Body of pancreas (tissue), 4 donors: ENCODE measurements around the gene GRPEL2. TPM values are rescaled to one million over a fixed set of nuclear protein-coding genes. Genes with fewer than 3 reads are reported as not detected.

ENCODE experiments used
- ATAC-seq: fragments of 150-250 bp; one replicate; pipeline ENCODE4 v1.9.1; 2016
- DNase-seq, 4 donors: peaks; one replicate each; pipeline ENCODE4 v3.0.0-alpha.2; 2019
- H3K27ac ChIP-seq, 4 donors: fragments of 200-600 bp; sonication (generic); 1 replicate in 3 of 4; 2 replicates in 1 of 4; pipeline versions ENCODE4 v1.5.1 to v1.6.1; 2016 to 2019; ENCODE audit warnings: mild to moderate bottlenecking in 1 of 4, mixed read lengths in 1 of 4, moderate library complexity in 1 of 4
- H3K27me3 ChIP-seq, 2 donors: fragments of 200-600 bp; sonication (generic); one replicate each; pipeline ENCODE4 v1.6.0; 2016; ENCODE audit warnings: mild to moderate bottlenecking in 1 of 2
- H3K36me3 ChIP-seq, 2 donors: fragments of 200-600 bp; sonication (generic); replicated peaks in 1 of 2; 2 replicates each; pipeline ENCODE4 v1.5.1; 2016; ENCODE audit warnings: low read depth in 2 of 2; ENCODE audit not compliant: insufficient read depth in 1 of 2
- H3K4me1 ChIP-seq: fragments of 200-600 bp; sonication (generic); one replicate; pipeline ENCODE4 v1.6.0; 2016
- H3K4me3 ChIP-seq, 2 donors: fragments of 200-600 bp; sonication (generic); 1 replicate in 1 of 2; 2 replicates in 1 of 2; pipeline ENCODE4 v1.5.1; 2016 to 2019
- H3K9me3 ChIP-seq, 3 donors: fragments of 200-600 bp; sonication (generic); 1 replicate in 2 of 3; 2 replicates in 1 of 3; pipeline ENCODE4 v1.5.1; 2016
- POLR2A ChIP-seq, 3 donors: fragments of 450-650 bp; IDR thresholded peaks; one replicate each; pipeline ENCODE4 v1.6.1; 2016; ENCODE audit warnings: antibody characterized with exemption in 3 of 3, mild to moderate bottlenecking in 2 of 3
- WGBS, 2 donors: methylation state at CpG; one replicate each; pipeline ENCODE4 v1.1.5; 2017; 5-methylcytosine and 5-hydroxymethylcytosine counted together
- intact Hi-C: fragments of 100-400 bp; cut with DNase I; formaldehyde crosslinking; loops from one replicate; pipeline ENCODE4 v1.15.1; 2023
- total RNA-seq, 2 donors: library from RNA; depleted of rRNA; stranded (reverse); fragments of >200 nt; gene quantifications; one replicate each; pipeline ENCODE4 v1.1.0, GENCODE V29; 2016
- TF ChIP-seq, protein P1 (sequence below), 7 experiments: fragments of 450-650 bp in 4 of 7; fragments of 200-600 bp in 3 of 7; sonication (generic) in 3 of 7; IDR thresholded peaks; one replicate each; pipeline ENCODE4 v1.5.1; 2016 to 2019; ENCODE audit warnings: antibody characterized with exemption in 7 of 7

GRPEL2 gene
- total RNA-seq, 2 donors from 2014 or later, result 4.9 to 10.6 TPM

DNA sequence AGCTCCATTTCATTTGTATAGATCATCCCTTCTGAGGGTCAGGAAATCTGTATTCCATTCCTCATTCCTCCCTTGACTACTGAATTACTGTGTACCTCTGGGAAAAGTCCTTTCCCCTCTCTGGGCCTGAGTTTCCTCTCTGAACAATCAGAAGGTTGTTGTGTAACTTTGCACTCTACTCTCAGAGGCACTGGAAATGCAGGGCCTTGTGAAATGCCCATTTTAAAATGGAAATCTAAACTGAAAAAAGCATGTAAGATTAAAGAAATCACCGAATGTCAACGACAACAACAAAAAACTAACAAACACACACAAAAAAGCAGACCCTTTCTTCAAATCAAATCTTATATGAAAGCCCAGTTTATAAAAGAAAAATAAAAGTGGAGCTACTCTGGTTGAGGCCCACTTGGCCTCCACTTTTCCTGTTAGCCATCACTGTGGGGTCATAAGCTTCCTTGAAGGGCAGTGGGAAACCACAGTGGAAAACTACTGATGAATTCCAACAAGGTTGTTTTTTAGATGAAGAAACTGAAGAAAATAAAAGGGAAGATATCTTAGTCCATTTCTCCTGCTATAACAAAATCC is 21.6 kb upstream of the GRPEL2 start:
- ATAC-seq, result no peak
- H3K27me3 ChIP-seq, result no peaks in the 10 kb centered on the region
- 73 to 80% methylated on average over 2 of the region's 2 CpGs for WGBS, 2 donors
- H3K27ac ChIP-seq, result no peak overlapping the region
- no peak for DNase-seq
- TF ChIP-seq, protein P1, sequence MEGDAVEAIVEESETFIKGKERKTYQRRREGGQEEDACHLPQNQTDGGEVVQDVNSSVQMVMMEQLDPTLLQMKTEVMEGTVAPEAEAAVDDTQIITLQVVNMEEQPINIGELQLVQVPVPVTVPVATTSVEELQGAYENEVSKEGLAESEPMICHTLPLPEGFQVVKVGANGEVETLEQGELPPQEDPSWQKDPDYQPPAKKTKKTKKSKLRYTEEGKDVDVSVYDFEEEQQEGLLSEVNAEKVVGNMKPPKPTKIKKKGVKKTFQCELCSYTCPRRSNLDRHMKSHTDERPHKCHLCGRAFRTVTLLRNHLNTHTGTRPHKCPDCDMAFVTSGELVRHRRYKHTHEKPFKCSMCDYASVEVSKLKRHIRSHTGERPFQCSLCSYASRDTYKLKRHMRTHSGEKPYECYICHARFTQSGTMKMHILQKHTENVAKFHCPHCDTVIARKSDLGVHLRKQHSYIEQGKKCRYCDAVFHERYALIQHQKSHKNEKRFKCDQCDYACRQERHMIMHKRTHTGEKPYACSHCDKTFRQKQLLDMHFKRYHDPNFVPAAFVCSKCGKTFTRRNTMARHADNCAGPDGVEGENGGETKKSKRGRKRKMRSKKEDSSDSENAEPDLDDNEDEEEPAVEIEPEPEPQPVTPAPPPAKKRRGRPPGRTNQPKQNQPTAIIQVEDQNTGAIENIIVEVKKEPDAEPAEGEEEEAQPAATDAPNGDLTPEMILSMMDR (IDR thresholded peaks at IDR 0.05), result no peak
- intact Hi-C loops, result no loop called here
- H3K36me3 ChIP-seq, result no peaks in the 10 kb centered on the region
- H3K4me3 ChIP-seq, result no peak overlapping the region
- peaks cover 13% of the 10 kb centered on the region for H3K4me1 ChIP-seq
- H3K9me3 ChIP-seq, result no peaks in the 10 kb centered on the region

DNA sequence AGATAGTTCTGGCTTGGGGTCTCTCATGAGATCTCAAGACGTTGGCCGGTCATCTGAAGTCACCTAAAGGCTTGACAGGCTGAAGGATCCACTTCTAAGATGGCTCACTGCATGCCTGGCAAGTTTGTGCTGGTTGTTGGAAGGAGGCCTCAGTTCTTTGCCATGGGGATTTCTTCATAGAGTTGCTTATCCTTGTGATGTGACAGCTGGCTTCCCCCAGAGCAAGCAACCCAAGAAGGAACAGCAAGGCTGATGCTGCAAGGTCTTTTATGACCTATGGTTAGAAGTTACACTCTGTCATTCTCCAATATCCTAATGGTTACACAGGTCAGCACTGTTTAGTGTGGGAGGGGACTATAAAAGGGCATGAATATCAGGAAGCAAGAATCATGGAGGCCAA is 20.7 kb upstream of the GRPEL2 start:
- 83% methylated on average over 2 of the region's 2 CpGs; no CpG with 5 or more reads in 1 of the 2 donors for WGBS, 2 donors
- ATAC-seq (no peak), DNase-seq (no peak)
- H3K27ac ChIP-seq, result no peak overlapping the region
- no peaks in the 10 kb centered on the region for H3K9me3 ChIP-seq
- intact Hi-C loops, result no loop called here
- no peaks in the 10 kb centered on the region for H3K36me3 ChIP-seq
- H3K4me1 ChIP-seq, result peaks cover 13% of the 10 kb centered on the region
- no peaks in the 10 kb centered on the region for H3K27me3 ChIP-seq
- no peak overlapping the region for H3K4me3 ChIP-seq
- TF ChIP-seq, protein P1 (IDR thresholded peaks at IDR 0.05), result no peak
- TF ChIP-seq POLR2A (IDR thresholded peaks at IDR 0.05), result no peak

- Histone ChIP-seq H3K4me3 (no peak overlapping the region), H3K27me3 (no peaks in the 10 kb centered on the region), H3K9me3 (no peaks in the 10 kb centered on the region), H3K36me3 (no peaks in the 10 kb centered on the region), H3K27ac (no peak overlapping the region), H3K4me1 (peaks cover 11% of the 10 kb centered on the region)
- DNase-seq (no peak), ATAC-seq (no peak)
- TF ChIP-seq, protein P1 (IDR thresholded peaks at IDR 0.05), result no peak
- no peak for TF ChIP-seq POLR2A (IDR thresholded peaks at IDR 0.05)
- intact Hi-C loops, result no loop called here
Observed at GRCh38 chr5:149325166-149325735, 20.0 kb upstream of the GRPEL2 start.

GRCh38 chr5:149325894-149326293 is 19.4 kb upstream of the GRPEL2 start:
- 90% methylated on average over 5 of the region's 5 CpGs for WGBS, 2 donors
- intact Hi-C loops, result no loop called here
- Histone ChIP-seq H3K4me1 (peaks cover 5% of the 10 kb centered on the region), H3K4me3 (no peak overlapping the region), H3K9me3 (no peaks in the 10 kb centered on the region), H3K36me3 (no peaks in the 10 kb centered on the region), H3K27me3 (no peaks in the 10 kb centered on the region), H3K27ac (no peak overlapping the region)
- TF ChIP-seq POLR2A (IDR thresholded peaks at IDR 0.05), result no peak
- TF ChIP-seq, protein P1 (IDR thresholded peaks at IDR 0.05), result no peak
- no peak for ATAC-seq
- no peak for DNase-seq

DNA sequence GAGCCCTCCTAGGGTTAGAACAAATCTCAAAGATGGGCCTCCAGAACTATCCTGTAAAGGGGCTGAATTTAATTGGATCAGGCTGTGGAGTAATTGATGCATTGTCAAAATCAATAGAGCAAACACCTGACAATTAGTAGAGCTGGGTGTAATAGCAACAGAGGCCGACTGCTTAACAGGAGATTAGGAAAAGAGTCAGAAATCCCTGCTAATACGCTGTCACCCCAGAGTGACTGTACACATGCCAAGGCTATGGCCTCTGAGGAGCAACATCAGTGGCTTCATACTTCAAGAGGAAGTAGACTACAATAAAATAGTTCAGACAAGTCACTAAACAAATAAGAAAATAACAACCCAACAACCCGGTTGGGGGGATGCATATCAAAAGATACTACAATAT is 18.7 kb upstream of the GRPEL2 start:
- Histone ChIP-seq H3K9me3 (no peaks in the 10 kb centered on the region), H3K4me3 (no peak overlapping the region), H3K27me3 (no peaks in the 10 kb centered on the region), H3K27ac (no peak overlapping the region), H3K4me1 (no peaks in the 10 kb centered on the region), H3K36me3 (no peaks in the 10 kb centered on the region)
- intact Hi-C loops, result no loop called here
- TF ChIP-seq, protein P1 (IDR thresholded peaks at IDR 0.05), result no peak
- no peak for TF ChIP-seq POLR2A (IDR thresholded peaks at IDR 0.05)
- DNase-seq (no peak), ATAC-seq (no peak)
- WGBS, 2 donors, result 63 to 82% methylated on average over 3 of the region's 3 CpGs
